GM21367 (cell line): ENCODE data around the gene CSPG4.
"Not testable (repeated sequence)": the region's sequence is repeated elsewhere in the genome, so short reads cannot be mapped to it uniquely, and the experiment has no call there.

Experiments
- ATAC-seq: cut with Tn5 transposase; IDR thresholded peaks from one replicate; pipeline ENCODE4 v1.9.1; 2021; ENCODE audit not compliant: unreplicated experiment

Gene CSPG4

GRCh38 chr15:75712668-75713337, at the start of gene CSPG4:
Gene CSPG4 (minus strand): TSS chr15:75712848. CDS start chr15:75712755, 93 bp downstream.
- no peak for ATAC-seq

GRCh38 chr15:75762357-75762718, 49.7 kb upstream of the CSPG4 start:
- ATAC-seq = not testable (repeated sequence)

GRCh38 chr15:75761446-75762356, 49.1 kb upstream of the CSPG4 start:
- no peak for ATAC-seq

- no peak for ATAC-seq
Measured at GRCh38 chr15:75760704-75761435, 48.2 kb upstream of the CSPG4 start.

GRCh38 chr15:75760131-75760520, 47.5 kb upstream of the CSPG4 start:
- not testable (repeated sequence) for ATAC-seq

- ATAC-seq = no peak
Measured at GRCh38 chr15:75759416-75760130, 46.9 kb upstream of the CSPG4 start.

- peak; percentile 75 for ATAC-seq
Measured at GRCh38 chr15:75758071-75758872, 45.6 kb upstream of the CSPG4 start.

- not testable (repeated sequence) for ATAC-seq
Measured at GRCh38 chr15:75754871-75755270, 42.2 kb upstream of the CSPG4 start.

- ATAC-seq = no peak
Measured at GRCh38 chr15:75753145-75753544, 40.5 kb upstream of the CSPG4 start.

- ATAC-seq = no peak
Measured at GRCh38 chr15:75751891-75752290, 39.2 kb upstream of the CSPG4 start.

GRCh38 chr15:75751116-75751875, 38.6 kb upstream of the CSPG4 start:
- no peak for ATAC-seq

GRCh38 chr15:75750261-75751050, 37.8 kb upstream of the CSPG4 start:
- no peak for ATAC-seq

GRCh38 chr15:75749820-75750219, 37.2 kb upstream of the CSPG4 start:
- ATAC-seq = no peak

GRCh38 chr15:75748882-75749281, 36.2 kb upstream of the CSPG4 start:
- not testable (repeated sequence) for ATAC-seq

- ATAC-seq = not testable (repeated sequence)
Measured at GRCh38 chr15:75747121-75747520, 34.5 kb upstream of the CSPG4 start.

GRCh38 chr15:75745305-75745704, 32.7 kb upstream of the CSPG4 start:
- no peak for ATAC-seq

- not testable (repeated sequence) for ATAC-seq
Measured at GRCh38 chr15:75742346-75742745, 29.7 kb upstream of the CSPG4 start.

- no peak for ATAC-seq
Measured at GRCh38 chr15:75739791-75740190, 27.1 kb upstream of the CSPG4 start.
